Osteocyte (in vitro differentiated cells): Measurements from ENCODE around the gene RBMS1. TPM values are rescaled to one million over a fixed set of nuclear protein-coding genes. Genes with fewer than 3 reads are reported as not detected.
A peak's percentile ranks its signal among the peaks of the same experiment; 100 is the strongest.

ENCODE experiments used
- DNase-seq: peaks from one replicate; pipeline ENCODE4 v3.0.0; 2021; ENCODE audit warnings: mixed read lengths; ENCODE audit not compliant: unreplicated experiment; ENCODE audit errors: extremely low spot score
- H3K27ac Mint-ChIP-seq: one replicate; pipeline ENCODE4 v1.8.0; 2021; ENCODE audit warnings: mild to moderate bottlenecking, mixed read lengths; ENCODE audit not compliant: unreplicated experiment
- H3K27me3 Mint-ChIP-seq: one replicate; pipeline ENCODE4 v1.8.0; 2021; ENCODE audit warnings: mixed read lengths; ENCODE audit not compliant: unreplicated experiment
- H3K36me3 Mint-ChIP-seq: one replicate; pipeline ENCODE4 v1.8.0; 2021; ENCODE audit warnings: mixed read lengths; ENCODE audit not compliant: unreplicated experiment
- H3K4me1 Mint-ChIP-seq: one replicate; pipeline ENCODE4 v1.8.0; 2021; ENCODE audit warnings: mixed read lengths; ENCODE audit not compliant: unreplicated experiment
- H3K4me3 Mint-ChIP-seq: one replicate; pipeline ENCODE4 v1.8.0; 2021; ENCODE audit warnings: mild to moderate bottlenecking, moderate library complexity, mixed read lengths; ENCODE audit not compliant: unreplicated experiment
- H3K9me3 Mint-ChIP-seq: one replicate; pipeline ENCODE4 v1.8.0; 2021; ENCODE audit warnings: mixed read lengths; ENCODE audit not compliant: unreplicated experiment
- CTCF ChIP-seq: fragments of 200-600 bp; sonication (generic); IDR thresholded peaks from 2 replicates; pipeline ENCODE4 v1.5.0; 2021; ENCODE audit warnings: antibody characterized with exemption, mild to moderate bottlenecking, moderate library complexity
- total RNA-seq: library from RNA; stranded (reverse); gene quantifications from 2 replicates; pipeline ENCODE4 v1.2.1, GENCODE V29; 2021

Gene RBMS1
- total RNA-seq, 1 donor from 2014 or later, result 169 TPM

- peak; percentile 80 for TF ChIP-seq CTCF
- no peak for DNase-seq
- peak overlapping the region; percentile 66 for H3K27ac Mint-ChIP-seq
Observed at GRCh38 chr2:160252278-160252887, 241.2 kb downstream of the RBMS1 start.

GRCh38 chr2:160251569-160251968, 242.0 kb downstream of the RBMS1 start:
- Mint-ChIP-seq H3K36me3 (no peaks in the 10 kb centered on the region), H3K4me1 (peaks cover 53% of the 10 kb centered on the region), H3K9me3 (no peaks in the 10 kb centered on the region), H3K27ac (peak overlapping the region; percentile 66), H3K27me3 (no peaks in the 10 kb centered on the region), H3K4me3 (no peak overlapping the region)
- no peak for DNase-seq
- TF ChIP-seq CTCF, result no peak

More at GRCh38 chr2:160252278-160252887, 241.2 kb downstream of the RBMS1 start:
- Mint-ChIP-seq H3K4me1 (peaks cover 59% of the 10 kb centered on the region), H3K9me3 (peaks cover 5% of the 10 kb centered on the region), H3K27me3 (no peaks in the 10 kb centered on the region), H3K36me3 (no peaks in the 10 kb centered on the region), H3K4me3 (no peak overlapping the region)

- no peak for DNase-seq
- no peak for TF ChIP-seq CTCF
- H3K9me3 Mint-ChIP-seq, result no peaks in the 10 kb centered on the region
- H3K27me3 Mint-ChIP-seq, result no peaks in the 10 kb centered on the region
- no peak overlapping the region for H3K4me3 Mint-ChIP-seq
- H3K27ac Mint-ChIP-seq, result no peak overlapping the region
- no peaks in the 10 kb centered on the region for H3K36me3 Mint-ChIP-seq
- peaks cover 52% of the 10 kb centered on the region for H3K4me1 Mint-ChIP-seq
Observed at GRCh38 chr2:160249876-160250275, 243.7 kb downstream of the RBMS1 start.

DNA sequence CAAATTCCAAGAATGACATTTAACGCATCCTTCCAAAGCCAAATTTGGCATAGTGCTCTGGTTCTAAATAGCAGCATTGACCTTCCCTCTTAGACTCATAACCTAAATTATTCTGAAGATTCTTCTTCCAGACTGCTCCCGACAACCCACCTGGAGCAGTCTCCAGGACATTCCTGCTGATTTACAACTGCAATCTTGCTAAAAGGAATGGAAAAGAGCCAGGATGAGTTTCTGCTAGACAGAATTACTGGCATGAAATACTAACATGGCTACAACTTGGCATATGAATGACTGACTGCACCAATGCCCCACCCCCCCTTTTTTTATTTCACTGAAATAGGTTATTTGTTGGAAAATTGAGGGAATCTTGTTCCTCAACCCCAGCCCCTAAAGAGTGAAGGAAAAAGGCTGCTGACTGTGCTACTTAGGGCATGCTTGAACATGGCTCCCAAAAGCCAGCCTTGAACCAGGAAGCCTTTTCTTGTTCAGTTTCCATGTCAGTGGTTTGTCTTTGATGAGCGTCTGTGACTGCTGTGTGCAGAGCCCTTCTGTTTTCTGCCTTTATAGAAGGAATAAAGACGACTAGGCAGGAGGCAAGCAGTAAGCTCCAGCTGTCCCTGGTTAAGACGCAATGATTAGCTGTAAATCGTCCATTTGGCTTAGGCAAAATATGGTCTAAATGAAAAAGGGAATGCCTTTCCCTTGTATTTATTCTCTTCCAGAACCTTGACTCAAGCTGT, 246.1 kb downstream of the RBMS1 start:
- H3K9me3 Mint-ChIP-seq, result no peaks in the 10 kb centered on the region
- DNase-seq, result no peak
- no peaks in the 10 kb centered on the region for H3K27me3 Mint-ChIP-seq
- H3K4me1 Mint-ChIP-seq, result peaks cover 43% of the 10 kb centered on the region
- H3K36me3 Mint-ChIP-seq, result no peaks in the 10 kb centered on the region
- no peak for TF ChIP-seq CTCF
- H3K27ac Mint-ChIP-seq, result no peak overlapping the region
- H3K4me3 Mint-ChIP-seq, result no peak overlapping the region

DNA sequence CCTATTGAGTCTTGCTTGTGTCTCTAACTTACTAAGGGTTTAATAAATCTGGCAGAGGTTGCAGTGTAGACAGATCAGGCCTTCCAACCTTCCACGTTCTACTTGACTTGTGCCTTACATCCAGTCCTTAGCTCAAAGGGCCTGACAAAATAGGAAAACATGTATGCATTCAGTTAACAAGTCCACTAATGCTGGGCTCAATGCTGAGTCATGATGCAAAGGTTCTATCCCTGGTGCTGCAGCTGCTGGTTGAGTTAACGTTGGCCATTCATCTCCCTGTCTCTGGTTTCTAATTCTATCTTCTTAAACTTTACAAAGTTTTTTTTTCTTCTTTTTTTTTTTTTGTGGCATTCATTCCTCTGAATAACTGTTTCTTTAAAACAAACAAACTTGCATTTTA, 247.3 kb downstream of the RBMS1 start:
- TF ChIP-seq CTCF, result no peak
- DNase-seq, result no peak
- no peaks in the 10 kb centered on the region for H3K36me3 Mint-ChIP-seq
- no peaks in the 10 kb centered on the region for H3K9me3 Mint-ChIP-seq
- peaks cover 43% of the 10 kb centered on the region for H3K4me1 Mint-ChIP-seq
- H3K27ac Mint-ChIP-seq, result peak overlapping the region; percentile 58
- H3K27me3 Mint-ChIP-seq, result no peaks in the 10 kb centered on the region
- no peak overlapping the region for H3K4me3 Mint-ChIP-seq
